NCI-H82 treated with DMSO at 0.1 percent for 48 hours (cell line): Measurements from ENCODE around the gene TRIM28.

ENCODE experiments used
- DNase-seq: peaks from one replicate; lab custom pipeline; 2025; ENCODE audit not compliant: unreplicated experiment; lab: John Stamatoyannopoulos, UW

TRIM28 gene

GRCh38 chr19:58559275-58560006 lies 15.6 kb downstream of the TRIM28 start:
- no peak for DNase-seq

DNA sequence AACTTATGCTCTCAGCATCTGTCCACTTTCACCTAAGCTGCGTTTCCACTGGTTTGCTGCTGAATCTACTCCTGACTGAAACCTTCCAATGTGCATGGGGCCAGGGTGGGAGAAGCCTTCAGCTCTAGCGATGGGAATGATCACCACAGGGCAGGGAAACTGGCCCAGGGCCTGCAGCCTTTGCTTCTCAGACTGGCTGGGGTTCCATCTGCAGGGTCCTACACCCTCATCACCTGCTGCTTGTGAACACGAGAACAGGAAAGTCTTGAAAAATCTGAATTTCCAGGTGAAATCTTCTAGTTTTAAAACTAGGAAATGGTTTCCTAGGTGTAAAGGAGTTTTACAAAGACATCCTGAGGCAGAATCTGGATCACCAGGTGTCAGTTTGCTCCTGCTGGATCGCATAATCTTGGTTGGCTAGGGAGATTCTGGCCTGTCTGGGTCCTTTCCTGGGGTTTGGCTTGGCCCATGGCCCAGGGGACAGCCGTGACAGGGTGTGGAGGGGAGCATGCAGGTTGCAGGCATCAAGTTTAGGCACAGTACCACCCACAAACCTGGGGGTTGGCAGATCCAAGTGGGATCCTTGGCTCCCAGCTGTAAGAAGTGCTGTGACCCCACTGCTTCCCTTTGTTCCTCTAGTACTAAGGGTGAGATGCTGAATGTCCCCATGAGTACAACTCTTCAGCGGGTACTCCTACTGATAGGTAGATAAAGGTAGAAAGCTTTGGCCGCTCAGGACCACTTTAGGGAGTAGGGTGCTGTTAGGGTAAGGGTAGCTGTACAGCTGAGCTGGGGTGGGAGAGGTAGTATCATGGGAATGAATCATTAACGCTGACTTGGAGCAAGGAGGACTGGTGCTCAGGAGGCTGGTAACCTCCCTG lies 16.4 kb downstream of the TRIM28 start:
- DNase-seq, result no peak

GRCh38 chr19:58560921-58561320 lies 17.1 kb downstream of the TRIM28 start:
- DNase-seq, result no peak

- DNase-seq, result no peak
Observed at GRCh38 chr19:58561373-58562121, 17.7 kb downstream of the TRIM28 start.

DNA sequence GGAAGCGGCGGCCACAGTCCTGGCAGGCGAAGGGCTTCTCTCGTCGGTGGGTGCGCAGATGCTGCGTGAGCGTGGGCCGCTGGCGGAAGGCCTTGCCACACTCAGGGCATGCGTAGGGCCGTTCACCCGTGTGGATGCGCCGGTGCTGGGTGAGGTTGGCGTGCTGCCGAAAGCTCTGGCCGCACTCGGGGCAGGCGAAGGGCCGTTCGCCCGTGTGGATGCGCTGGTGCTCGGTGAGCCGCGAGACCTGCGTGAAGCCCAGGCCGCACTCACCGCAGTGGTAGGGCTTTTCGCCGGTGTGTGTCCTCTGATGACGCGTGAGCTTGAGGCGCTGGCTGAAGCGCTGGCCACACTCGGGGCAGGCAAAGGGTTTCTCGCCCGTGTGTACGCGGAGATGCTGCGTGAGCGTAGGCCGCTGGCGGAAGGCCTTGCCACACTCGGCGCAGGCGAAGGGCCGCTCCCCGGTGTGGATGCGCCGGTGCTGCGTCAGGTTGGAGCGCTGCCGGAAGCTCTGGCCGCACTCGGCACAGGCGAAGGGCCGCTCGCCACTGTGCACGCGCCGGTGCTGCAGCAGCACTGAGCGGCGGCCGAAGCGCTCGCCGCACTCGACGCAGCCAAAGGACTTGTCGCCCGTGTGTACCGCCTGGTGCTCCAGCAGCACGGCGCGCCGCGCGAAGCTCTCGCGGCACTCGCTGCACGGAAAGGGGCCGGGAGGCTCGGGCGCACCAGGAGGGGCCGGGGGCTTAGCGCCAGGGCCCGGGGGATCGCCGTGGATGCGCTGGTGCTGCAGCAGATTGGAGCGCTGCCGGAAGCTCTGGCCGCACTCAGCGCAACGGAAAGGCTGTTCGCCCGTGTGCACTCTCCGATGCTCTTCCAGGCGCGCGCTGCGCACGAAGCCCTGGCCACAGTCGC lies 18.5 kb downstream of the TRIM28 start:
- DNase-seq, result no peak

DNA sequence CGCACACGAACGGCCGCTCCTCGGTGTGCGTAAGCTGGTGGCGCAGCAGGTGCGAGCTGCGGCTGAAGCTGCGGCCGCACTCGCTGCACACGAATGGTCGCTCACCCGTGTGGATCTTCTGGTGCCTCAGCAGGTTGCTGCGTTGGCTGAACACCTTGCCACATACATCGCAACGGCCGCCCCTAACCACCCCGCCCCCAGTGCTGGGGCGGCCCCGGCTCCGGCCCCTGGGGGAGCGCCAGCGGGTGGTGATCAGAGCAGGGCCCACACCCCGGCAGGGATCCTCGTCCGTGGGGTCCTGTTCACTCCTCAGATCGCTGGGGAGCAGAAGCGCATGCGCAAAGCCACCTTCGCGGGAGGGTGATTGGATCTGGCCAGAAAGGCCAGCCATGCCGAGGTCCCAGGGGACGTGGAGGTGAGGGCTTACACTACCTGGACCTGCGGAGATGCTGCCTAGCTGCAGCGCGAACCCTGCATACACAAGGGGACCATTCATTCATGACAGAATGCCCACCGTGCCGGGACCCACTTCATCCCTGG lies 19.2 kb downstream of the TRIM28 start:
- no peak for DNase-seq

DNA sequence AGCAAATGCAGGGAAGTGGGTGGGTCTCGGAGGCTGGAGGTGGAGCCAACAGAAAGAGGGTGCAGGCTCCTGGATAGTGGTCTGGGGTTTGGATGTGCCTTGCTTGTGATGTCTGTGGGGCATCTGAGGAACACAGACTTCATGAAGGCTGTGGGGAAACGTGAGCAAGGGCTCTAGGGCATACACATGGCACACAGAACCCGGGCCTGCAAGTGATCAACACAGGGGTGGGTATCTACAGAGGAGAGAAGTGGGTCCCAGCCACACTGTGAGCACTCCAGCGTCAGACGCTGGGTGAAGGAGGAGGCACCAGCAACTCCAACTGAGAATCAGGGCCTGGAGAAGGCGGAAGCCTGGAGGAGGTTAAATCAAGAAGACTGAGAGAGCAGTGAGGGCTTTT lies 20.0 kb downstream of the TRIM28 start:
- DNase-seq, result no peak

- no peak for DNase-seq
Observed at GRCh38 chr19:58566989-58567388, 23.1 kb downstream of the TRIM28 start.

GRCh38 chr19:58568453-58569130 lies 24.7 kb downstream of the TRIM28 start:
- DNase-seq, result no peak

- DNase-seq, result no peak
Observed at GRCh38 chr19:58569191-58569942, 25.5 kb downstream of the TRIM28 start.

DNA sequence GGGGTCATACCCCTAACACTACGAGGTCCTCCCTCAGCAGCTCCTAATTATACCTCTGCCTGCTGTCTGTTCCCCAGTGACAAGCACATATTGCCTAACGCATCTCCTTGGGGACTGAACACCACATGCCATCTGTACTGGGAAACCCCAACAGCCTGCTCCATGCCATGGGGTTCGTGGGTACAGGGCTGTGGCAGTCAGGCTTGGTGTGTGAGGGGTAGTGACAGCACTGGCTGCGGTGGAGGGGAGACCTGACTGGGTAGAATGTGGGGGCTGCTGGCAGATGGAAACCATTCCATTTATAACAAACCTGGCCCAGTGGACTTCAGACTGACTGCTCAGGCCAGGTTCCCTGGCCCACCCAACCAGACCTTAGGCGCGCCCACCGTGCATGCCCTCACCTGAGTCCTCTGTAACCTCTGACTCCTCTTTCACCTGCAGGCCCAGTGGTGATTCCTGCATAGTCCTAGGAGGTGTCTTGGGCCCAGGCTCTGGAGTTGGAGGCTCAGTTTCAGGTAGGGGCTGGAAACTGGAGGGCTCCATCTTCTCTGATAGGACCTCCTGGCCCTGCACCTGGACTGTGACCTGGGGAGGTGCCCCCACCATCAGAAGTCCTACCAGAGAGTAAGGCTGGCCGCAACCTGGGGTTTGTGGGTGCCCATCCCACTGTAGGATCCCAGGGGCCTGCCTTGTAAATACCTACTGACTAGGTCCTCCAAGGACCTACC lies 26.2 kb downstream of the TRIM28 start:
- no peak for DNase-seq

DNA sequence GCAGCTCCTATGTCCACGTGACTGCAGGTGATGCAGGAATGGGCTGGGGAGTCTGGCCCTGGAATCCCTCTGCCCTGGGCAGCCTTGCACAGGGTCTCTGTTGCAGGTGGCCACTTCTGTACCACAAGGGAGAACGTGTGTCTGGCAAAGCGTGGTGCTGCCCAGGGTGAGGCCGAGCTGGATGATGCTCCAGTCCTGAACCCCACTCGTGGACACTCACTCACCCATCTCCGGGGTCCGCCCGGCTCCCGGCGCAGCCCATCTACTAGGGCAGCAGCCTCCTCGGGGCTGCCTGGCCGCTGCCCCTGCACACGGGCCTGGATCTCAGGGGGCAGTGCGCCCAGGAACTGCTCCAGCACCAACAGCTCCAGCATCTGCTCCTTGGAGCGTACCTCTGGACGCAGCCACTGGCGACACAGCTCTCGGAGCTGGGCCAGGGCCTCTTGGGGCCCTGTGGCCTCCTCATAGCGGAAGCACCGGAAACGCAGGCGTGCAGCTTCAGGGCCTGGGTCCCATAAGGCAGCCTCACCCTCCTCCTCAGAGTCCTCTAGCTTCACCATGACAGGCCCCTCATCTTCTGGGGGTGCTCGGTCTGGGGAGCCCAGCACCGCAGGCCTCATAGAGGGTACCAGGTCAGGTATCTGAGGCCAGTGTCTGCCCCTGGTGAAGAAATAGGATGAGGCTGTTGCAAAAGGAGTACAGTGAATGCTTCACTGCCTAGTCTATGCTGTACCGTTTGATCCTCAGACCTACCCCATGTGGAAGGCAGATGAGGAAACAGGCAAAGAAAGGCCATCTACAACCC lies 27.1 kb downstream of the TRIM28 start:
- DNase-seq, result no peak

GRCh38 chr19:58571575-58571947 lies 27.7 kb downstream of the TRIM28 start:
- no peak for DNase-seq

DNA sequence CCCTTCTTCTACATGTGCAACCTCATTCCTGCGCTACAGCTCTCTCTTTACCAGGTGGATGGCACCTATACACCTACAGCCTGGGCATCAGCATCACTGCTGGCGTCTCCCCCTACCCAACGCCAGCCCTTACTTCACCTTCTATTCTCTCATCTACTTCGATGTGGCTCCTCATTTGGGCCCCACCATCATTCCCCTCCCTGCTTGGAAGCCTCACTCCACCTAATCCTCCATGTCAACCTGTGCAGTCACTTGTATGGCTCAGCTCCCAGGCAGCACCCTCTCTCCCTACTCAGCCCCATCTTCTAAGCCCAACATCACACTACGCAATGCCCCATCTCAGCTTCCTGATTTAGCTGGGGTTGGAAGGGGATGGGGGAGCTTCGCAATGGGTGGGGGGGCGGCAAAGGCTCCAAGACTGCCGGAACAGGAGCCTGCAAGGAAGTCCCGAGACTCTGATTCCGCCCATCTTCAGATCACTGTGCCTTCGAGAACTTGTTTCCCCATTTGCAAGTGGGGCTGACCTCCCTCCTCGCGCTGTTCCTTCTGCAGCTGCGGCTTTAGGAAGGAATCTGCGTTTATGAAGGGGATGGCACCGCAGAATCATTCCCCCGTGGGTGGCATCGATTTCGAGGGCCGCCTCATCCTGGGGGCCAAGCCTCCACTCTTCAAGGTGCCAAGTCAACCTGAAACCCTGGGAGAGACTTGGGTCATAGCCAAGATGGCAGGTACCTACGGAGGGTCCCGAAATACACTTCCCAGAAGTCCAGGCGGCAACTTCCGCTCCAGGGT lies 28.4 kb downstream of the TRIM28 start:
- no peak for DNase-seq

GRCh38 chr19:58572818-58573657 lies 29.2 kb downstream of the TRIM28 start, which contains the start of gene MZF1:
TSS of gene MZF1 (minus strand) at chr19:58573335. CDS start at chr19:58571389, 1,946 bp downstream.
- DNase-seq, result no peak

GRCh38 chr19:58573658-58574164 lies 29.8 kb downstream of the TRIM28 start:
- DNase-seq, result no peak
